PC-3 (cell line): Measurements from ENCODE around the gene PSRC1.

ENCODE experiments used
- EZH2 ChIP-seq: fragments of 300-600 bp; sonication (generic); IDR thresholded peaks from one replicate; pipeline ENCODE4 v1.6.1; 2017; ENCODE audit warnings: antibody characterized with exemption, mild to moderate bottlenecking, low read length; ENCODE audit not compliant: unreplicated experiment
- TF ChIP-seq, protein P1 (sequence below): fragments of 300-600 bp; sonication (generic); conservative IDR thresholded peaks from 2 replicates; pipeline ENCODE4 v1.5.1; 2017; ENCODE audit warnings: antibody characterized with exemption, low read depth, mild to moderate bottlenecking, low read length

DNA sequence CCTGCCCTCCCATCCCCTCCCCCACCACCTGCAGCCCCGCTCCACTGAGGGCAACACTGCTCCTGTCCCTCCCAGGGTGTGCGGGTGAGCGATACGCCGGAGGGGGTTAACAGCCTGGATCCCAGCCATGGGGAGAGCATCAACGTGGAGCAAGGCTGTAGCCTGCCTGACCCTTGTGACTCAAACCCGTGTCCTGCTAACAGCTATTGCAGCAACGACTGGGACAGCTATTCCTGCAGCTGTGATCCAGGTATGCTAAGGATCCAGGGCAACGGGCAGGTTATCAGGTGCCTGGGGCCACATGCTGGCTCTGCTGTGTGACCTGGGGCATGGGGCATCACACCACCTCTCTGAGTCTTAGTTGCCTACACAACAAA, 18.6 kb downstream of the PSRC1 start:
- TF ChIP-seq, protein P1, sequence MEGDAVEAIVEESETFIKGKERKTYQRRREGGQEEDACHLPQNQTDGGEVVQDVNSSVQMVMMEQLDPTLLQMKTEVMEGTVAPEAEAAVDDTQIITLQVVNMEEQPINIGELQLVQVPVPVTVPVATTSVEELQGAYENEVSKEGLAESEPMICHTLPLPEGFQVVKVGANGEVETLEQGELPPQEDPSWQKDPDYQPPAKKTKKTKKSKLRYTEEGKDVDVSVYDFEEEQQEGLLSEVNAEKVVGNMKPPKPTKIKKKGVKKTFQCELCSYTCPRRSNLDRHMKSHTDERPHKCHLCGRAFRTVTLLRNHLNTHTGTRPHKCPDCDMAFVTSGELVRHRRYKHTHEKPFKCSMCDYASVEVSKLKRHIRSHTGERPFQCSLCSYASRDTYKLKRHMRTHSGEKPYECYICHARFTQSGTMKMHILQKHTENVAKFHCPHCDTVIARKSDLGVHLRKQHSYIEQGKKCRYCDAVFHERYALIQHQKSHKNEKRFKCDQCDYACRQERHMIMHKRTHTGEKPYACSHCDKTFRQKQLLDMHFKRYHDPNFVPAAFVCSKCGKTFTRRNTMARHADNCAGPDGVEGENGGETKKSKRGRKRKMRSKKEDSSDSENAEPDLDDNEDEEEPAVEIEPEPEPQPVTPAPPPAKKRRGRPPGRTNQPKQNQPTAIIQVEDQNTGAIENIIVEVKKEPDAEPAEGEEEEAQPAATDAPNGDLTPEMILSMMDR, result no peak
- no peak for TF ChIP-seq EZH2
